Measurements from ENCODE around the gene FANCL.
A peak's percentile ranks its signal among the peaks of the same experiment; 100 is the strongest.
"Not testable (repeated sequence)": the region's sequence is repeated elsewhere in the genome, so short reads cannot be mapped to it uniquely, and the experiment has no call there.

Gene FANCL

DNA sequence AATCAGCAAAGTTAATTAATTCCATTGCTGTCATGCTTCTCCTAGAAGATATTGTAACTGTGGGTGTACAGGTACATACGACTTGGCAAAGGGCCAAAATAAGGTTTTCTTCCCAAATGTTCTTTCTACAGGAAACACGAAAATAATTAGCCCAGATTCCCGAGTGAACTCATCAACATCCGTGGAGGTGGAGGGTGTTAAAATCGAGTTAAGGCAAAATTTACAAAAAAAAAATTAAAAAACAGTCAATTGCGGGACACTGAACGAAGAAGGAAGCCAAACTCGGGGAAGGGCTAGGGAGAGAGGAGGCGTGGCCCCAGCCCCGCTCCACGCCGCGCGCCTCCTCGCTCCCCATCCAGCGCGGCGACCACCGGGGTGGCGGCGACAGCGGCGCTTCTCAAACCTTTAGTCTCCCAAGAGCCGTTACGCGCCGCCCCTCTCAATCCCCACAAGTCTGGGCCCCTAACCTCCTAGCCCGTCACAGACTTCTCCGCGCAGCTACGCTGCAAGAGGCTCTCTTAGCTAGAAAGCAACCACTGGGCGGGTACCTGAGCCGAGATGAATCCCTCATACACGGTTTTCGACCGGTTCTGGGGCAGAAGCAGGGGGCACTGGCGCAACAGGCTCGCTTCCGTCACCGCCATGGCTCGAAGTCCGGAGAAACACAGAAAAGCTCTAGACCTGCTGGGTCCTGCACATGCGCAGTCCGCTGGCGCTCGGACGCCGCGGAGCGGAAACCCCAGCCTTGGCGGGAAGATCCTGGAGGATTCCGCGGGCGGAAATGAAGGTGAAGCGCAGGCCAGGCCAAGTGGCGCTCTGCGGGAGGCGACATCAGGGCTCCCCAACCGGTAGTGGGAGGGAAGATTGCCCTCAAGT is at the start of gene FANCL:
Gene FANCL, minus strand, starts transcription at position 656 of the 876 bp plus-strand sequence. Its CDS starts 12 bp downstream, at position 644.
- H3K27ac ChIP-seq = peak within 1 kb of the TSS; percentile 59
- peak; percentile 8 for DNase-seq (ENCODE audit: low read depth, low spot score)

DNA sequence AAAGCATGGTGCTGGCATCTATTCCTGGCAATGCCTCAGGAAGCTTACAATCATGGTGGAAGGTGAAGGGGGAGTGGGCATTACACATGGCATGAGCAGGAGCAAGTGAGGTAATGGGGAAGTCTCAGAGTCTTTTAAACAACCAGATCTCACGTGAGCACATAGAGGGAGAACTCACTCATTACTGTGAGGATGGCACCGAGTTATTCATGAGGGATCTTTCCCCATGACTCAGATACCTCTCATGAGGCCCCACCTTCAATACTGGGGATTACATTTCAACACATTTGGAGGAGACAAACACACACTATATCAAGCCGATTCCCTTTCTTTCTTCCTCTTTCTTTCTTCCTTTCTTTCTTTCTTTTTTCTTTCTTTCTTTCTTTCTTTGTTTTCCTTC is 47.9 kb upstream of the FANCL start:
- DNase-seq (ENCODE audit: low read depth, low spot score) = peak; percentile 61

DNA sequence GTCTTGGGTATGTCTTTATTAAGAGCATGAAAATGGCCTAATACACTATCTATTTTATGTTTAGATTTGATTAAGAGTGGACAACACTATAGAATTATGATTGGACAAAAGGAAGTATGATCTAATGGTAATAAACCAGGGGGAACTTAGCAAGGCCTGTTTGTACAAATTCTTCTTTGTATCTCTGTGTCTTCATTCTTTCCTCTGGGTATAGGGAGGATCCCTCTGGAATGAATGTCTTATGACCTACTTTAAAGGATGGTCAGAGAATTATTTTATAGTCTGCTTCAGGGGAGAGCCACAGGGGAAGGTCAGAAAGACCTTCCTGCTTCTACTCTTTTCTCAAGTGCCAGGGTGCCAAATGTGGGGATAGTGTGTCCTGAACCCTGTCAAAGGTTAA is 42.8 kb upstream of the FANCL start:
- H3K27ac ChIP-seq = no peak overlapping the region
- DNase-seq (ENCODE audit: low read depth, low spot score) = no peak

More for the DNA sequence above, 47.9 kb upstream of the FANCL start:
- H3K27ac ChIP-seq = peak overlapping the region; percentile 6

- not testable (repeated sequence) for H3K27ac ChIP-seq
- peak; percentile 26 for DNase-seq (ENCODE audit: low read depth, low spot score)
These were observed 34.0 kb upstream of the FANCL start for GRCh38 chr2:58275144-58275543.

GRCh38 chr2:58271826-58272225 is 30.7 kb upstream of the FANCL start:
- no peak overlapping the region for H3K27ac ChIP-seq
- no peak for DNase-seq (ENCODE audit: low read depth, low spot score)

DNA sequence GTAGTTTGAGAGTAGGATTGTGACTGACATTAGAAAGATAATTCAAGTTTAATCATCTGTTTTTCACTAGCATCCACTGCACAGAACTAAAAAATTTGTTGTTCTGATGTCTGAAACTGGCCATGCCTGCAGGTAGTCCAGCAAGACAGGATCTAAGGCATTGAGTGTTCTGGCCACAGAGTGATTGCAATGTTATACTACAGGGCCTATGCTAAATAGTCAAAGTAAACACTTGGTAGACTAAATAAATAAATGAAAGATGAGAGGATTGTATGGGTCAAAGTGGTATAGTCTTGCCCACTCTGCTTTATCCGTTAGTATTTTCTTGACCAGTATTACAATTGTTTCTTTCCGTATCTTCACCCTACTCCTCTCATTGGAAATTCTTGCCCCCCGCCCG is 27.6 kb upstream of the FANCL start:
- no peak overlapping the region for H3K27ac ChIP-seq
- no peak for DNase-seq (ENCODE audit: low read depth, low spot score)

DNA sequence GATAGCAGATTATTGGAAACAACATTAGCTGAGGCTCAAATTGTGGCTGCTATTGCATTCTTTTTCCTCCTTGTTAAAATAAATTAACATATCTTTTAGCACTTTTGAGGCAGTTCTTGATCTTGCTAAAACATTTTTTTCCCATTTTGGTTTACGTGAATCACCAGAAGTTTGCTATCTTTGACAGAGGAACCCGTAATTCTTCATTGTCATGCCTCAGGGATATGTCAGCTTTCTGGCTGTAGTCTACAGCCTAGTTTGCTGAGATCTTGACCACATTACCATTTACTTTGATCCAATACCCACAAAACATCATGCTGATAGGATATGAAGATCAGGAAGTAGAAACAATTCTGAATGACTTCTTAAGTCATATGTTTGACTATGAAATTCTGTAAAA is 25.1 kb upstream of the FANCL start:
- no peak for DNase-seq (ENCODE audit: low read depth, low spot score)
- H3K27ac ChIP-seq = no peak overlapping the region

GRCh38 chr2:58261209-58261608 is 20.1 kb upstream of the FANCL start:
- no peak for DNase-seq (ENCODE audit: low read depth, low spot score)
- no peak overlapping the region for H3K27ac ChIP-seq

- H3K27ac ChIP-seq; DNase-seq (ENCODE audit: low read depth, low spot score): not testable (repeated sequence)
These were observed 17.3 kb upstream of the FANCL start for GRCh38 chr2:58258456-58258855.

DNA sequence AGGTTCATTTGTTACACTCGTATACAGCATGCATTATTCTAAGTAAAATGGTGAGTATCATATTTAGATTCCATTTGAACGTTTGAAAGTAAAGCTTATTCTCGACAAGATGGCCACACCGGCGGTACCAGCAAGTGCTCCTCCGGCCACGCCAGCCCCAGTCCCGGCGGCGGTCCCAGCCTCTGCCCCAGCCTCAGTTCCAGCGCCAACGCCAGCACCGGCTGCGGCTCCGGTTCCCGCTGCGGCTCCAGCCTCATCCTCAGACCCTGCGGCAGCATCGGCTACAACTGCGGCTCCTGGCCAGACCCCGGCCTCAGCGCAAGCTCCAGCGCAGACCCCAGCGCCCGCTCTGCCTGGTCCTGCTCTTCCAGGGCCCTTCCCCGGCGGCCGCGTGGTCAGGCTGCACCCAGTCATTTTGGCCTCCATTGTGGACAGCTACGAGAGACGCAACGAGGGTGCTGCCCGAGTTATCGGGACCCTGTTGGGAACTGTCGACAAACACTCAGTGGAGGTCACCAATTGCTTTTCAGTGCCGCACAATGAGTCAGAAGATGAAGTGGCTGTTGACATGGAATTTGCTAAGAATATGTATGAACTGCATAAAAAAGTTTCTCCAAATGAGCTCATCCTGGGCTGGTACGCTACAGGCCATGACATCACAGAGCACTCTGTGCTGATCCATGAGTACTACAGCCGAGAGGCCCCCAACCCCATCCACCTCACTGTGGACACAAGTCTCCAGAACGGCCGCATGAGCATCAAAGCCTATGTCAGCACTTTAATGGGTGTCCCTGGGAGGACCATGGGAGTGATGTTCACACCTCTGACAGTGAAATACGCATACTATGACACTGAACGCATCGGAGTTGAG is 10.4 kb upstream of the FANCL start:
- H3K27ac ChIP-seq; DNase-seq (ENCODE audit: low read depth, low spot score): not testable (repeated sequence)

DNA sequence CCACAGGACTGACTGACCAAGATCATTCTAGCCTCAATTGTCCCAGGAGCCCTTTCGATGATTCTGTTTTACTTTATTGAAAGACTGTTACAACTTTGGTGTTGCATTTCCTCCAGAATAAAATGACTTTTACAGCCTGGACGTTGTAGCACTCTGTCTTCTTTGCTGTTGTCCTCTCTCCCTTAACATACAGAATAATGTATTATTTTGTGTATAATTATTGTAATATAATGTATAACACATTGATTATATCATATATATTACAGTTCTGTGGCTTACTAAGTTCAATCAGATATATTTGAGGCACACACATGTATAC is 380 bp upstream of the FANCL start:
- peak overlapping the region; percentile 59 for H3K27ac ChIP-seq
- DNase-seq (ENCODE audit: low read depth, low spot score) = no peak

GRCh38 chr2:58239243-58239925 is 1.7 kb downstream of the FANCL start:
- no peak overlapping the region for H3K27ac ChIP-seq
- no peak for DNase-seq (ENCODE audit: low read depth, low spot score)

DNA sequence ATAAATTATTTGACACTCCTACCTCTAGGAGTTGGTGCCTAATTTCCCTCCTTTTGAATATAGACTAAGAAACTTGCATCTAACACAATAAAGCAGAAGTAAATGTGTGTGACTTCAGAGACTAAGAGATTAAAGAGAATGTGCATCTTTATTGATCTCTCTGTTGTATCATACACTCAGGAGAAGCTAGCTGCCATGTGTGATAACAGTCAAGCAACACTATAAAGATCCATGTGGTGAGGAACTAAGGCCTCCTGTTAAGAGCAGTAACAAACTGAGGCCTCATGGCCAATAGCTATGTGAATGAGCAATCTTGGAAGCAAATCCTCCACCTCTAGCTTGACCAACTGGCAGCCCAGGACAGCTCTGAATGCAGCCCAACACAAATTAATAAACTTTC is 3.4 kb downstream of the FANCL start:
- DNase-seq (ENCODE audit: low read depth, low spot score) = no peak
- H3K27ac ChIP-seq = no peak overlapping the region

DNA sequence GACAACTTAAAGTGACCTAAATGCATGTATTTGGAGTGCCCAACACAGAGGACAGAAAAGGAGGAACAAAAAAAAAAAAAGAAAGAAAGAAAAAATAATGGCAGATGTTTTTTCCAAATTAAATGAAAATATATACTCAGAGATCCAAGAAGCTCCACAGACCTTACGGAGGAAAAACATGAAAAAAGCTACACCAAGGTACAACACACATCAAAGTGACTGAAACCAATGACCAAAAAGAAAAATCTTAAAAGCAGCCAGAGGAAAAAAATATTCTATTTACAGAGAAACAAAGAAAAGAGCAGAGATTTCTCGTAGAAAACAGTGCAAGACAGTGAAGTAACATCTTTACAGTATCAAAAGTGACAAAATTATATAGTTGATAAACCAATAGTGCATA is 5.1 kb downstream of the FANCL start:
- DNase-seq (ENCODE audit: low read depth, low spot score) = no peak

GRCh38 chr2:58235170-58235569 is 6.0 kb downstream of the FANCL start:
- no peak overlapping the region for H3K27ac ChIP-seq
- no peak for DNase-seq (ENCODE audit: low read depth, low spot score)

More for the DNA sequence above, 5.1 kb downstream of the FANCL start:
- no peak overlapping the region for H3K27ac ChIP-seq

- no peak overlapping the region for H3K27ac ChIP-seq
- DNase-seq (ENCODE audit: low read depth, low spot score) = no peak
These were observed 12.8 kb downstream of the FANCL start for GRCh38 chr2:58228299-58228698.

GRCh38 chr2:58227171-58227917 is 13.8 kb downstream of the FANCL start:
- DNase-seq (ENCODE audit: low read depth, low spot score) = no peak
- H3K27ac ChIP-seq = no peak overlapping the region

- no peak overlapping the region for H3K27ac ChIP-seq
- DNase-seq (ENCODE audit: low read depth, low spot score) = no peak
These were observed 19.2 kb downstream of the FANCL start for GRCh38 chr2:58221909-58222308.

DNA sequence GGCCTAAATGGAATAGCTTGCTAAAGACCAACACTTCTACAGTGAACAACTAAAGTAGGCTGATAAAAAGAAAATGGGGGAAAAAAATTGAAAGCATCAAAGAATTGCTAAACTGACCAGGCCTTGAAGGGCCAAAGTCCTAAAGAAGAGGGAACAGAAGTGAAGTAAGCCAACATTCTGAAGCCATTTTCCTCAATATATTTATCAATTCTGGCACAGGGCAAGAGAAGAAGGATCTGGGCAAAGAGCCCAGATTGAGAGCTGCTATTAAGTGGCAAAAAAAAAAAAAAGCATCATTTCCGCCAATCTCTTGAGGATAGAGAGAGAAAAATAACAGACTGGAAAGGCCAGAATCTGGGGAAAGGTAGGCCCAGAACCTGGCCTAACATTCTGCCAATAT is 25.7 kb downstream of the FANCL start:
- DNase-seq (ENCODE audit: low read depth, low spot score) = no peak
- H3K27ac ChIP-seq = no peak overlapping the region

- not testable (repeated sequence) for DNase-seq (ENCODE audit: low read depth, low spot score); H3K27ac ChIP-seq
These were observed 30.1 kb downstream of the FANCL start for GRCh38 chr2:58210951-58211568.

All from epithelial cell of prostate (primary cell).